ENCODE results near the gene ACP5.

The ACP5 gene

GRCh38 chr19:11547929-11548700 lies 29.3 kb downstream of the ACP5 start:
- no peak for DNase-seq (ENCODE audit: low read depth)

- no peak for DNase-seq (ENCODE audit: low read depth)
These were observed 36.2 kb downstream of the ACP5 start for GRCh38 chr19:11541238-11541637.

DNA sequence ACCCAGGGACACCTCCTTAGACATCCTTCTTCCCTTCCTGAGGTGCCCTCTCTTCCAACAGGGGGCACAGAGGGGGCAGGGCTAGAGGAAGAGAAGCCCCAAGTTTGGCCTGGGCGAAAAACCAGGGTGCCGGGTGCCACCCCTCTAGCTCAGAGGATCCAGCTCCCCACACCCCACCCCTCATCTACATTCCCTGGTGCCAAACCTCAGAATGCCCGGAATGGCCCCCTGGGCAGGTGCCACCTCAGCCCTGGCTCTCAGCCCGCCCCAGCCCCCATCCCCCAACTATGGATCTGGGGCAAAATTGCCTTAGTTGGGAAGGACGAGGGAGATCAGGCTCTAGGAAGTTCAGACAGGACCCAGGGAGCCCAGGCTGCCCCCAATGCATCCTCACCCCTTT lies 36.8 kb downstream of the ACP5 start:
- no peak for DNase-seq (ENCODE audit: low read depth)

GRCh38 chr19:11539495-11540365 lies 37.7 kb downstream of the ACP5 start:
- DNase-seq (ENCODE audit: low read depth), result no peak

DNA sequence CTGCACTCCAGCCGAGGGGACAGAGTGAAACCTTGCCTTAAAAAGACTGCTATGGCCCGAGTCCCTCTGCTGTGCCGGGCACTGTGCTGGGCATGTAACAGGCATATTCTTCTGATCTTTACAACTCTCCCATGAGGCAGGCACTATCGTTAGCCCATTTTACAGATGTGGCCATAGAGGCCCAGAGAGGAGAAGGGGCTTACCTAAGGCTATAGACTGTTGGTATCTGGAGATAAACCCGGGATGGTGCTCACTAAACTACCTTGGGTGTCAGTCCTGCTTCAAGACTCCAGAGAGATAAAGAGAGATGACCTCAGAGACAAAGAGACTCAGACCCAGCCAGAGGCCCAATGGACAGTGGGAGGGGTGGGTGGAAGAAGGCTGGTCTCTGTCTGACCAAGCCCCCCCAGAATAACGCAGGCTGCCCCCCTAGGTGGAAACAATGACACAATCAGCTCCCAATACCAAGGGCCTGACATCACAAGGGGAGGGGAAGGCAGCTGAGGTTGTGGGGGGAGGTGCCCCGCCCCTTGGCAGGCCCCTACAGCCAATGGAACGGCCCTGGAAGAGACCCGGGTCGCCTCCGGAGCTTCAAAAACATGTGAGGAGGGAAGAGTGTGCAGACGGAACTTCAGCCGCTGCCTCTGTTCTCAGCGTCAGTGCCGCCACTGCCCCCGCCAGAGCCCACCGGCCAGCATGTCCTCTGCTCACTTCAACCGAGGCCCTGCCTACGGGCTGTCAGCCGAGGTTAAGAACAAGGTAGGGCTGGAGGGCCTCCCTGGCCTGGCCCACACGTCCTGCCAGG lies 39.0 kb downstream of the ACP5 start, which contains the start of gene CNN1:
CNN1 (plus strand) TSS at position 620 of the 805 bp plus-strand sequence; CDS start at position 697, 77 bp downstream.
- peak; percentile 90 for DNase-seq (ENCODE audit: low read depth)

DNA sequence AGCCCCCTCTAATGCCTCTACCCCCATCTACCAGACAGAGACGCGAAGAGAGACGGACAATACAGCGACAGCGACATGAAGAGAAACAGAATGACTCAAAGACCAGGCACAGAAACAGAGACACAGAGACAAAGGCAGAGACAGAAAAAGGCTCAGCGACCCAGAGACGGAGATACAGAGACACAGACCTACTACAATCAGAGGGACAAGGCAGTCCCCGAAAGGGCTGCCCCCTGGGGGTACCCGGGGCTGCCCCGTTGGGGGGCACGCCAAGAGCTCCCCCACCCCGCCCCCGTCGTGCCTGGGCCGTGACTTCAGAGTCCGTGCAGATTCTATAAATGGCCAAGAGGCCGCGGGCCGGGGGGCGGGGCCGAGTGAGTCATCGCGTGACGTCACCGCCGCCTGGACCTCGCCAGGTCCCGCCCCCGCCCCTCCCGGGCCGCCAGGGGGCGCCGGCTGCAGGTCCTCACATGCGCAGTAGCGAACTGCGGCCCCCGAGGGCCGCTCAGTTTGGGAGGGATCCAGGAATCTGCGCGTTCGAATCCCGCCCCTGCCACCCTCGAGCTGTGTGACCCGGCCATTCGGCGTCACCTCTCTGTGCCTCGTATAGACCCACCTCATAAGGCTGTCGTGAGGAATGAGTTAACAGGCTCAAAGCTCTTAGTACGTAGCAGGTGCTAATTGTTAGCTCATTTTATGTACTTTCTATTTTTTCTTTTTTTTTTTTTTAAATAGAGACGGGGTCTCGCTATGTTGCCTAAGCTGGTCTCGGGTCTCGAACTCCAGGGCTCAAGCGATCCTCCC lies 41.5 kb downstream of the ACP5 start:
- DNase-seq (ENCODE audit: low read depth), result peak; percentile 86

GRCh38 chr19:11534948-11535347 lies 42.5 kb downstream of the ACP5 start:
- no peak for DNase-seq (ENCODE audit: low read depth)

- no peak for DNase-seq (ENCODE audit: low read depth)
These were observed 42.9 kb downstream of the ACP5 start for GRCh38 chr19:11534538-11534937.

- peak; percentile 94 for DNase-seq (ENCODE audit: low read depth)
These were observed 47.0 kb downstream of the ACP5 start for GRCh38 chr19:11530432-11530831.

DNA sequence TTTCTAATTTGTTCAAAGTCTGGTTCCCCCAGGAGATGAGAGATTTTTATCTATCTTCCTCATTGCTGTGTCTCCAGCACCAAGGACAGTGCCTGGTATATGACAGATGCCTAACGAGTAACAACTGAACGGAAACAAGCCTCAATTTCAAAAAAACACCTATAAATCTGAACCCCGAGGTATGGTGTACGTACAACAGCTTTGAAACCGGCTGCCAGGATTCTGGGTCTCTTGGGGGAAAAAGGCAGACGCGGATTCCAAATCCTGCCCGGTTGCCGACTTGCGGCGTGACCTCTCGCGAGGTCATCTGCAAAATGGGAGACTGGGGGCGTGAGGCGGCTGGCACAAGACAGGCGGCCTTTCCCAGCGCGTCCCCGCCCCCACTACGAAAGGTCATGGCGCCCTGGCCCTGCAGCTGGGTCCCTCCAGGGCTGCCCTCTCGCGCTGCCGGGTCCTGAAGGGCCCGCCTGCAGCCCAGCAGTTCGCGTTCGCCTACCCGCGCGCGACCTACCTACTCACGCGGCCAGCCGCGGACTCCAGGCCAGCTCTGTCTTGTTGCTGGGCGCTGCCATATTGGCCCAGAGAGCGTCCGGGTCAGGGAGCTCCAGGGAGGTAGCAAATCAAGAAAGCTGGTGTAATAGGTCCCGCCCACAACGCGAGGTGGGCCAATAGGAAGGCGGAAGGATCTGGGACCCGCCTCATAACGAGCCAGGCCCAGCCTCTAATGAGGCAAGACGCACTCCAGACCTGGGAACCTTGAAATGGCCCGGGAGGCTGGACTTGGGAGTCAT lies 48.7 kb downstream of the ACP5 start, which contains the start of gene ECSIT:
ECSIT (minus strand) TSS at position 584 of the 791 bp plus-strand sequence. CDS start 9,964 bp downstream, outside the sequence.
- peak; percentile 99 for DNase-seq (ENCODE audit: low read depth)
